DMS53 treated with DMSO at 0.1 percent for 48 hours (cell line): ENCODE measurements around the gene NXF3.
"Not testable (repeated sequence)": the region's sequence is repeated elsewhere in the genome, so short reads cannot be mapped to it uniquely, and the experiment has no call there.

Experiments used
- DNase-seq: peaks from one replicate; lab custom pipeline; 2025; ENCODE audit not compliant: unreplicated experiment; lab: John Stamatoyannopoulos, UW

NXF3 gene

GRCh38 chrX:103051260-103051789 lies 41.6 kb downstream of the NXF3 start:
- no peak for DNase-seq

- not testable (repeated sequence) for DNase-seq
These were observed 59.6 kb downstream of the NXF3 start for GRCh38 chrX:103033371-103033770.
